ENCODE measurements around the gene TMEM170A.

GRCh38 chr16:75420987-75421819 lies 43.3 kb downstream of the TMEM170A start:
- TF ChIP-seq, protein P1, sequence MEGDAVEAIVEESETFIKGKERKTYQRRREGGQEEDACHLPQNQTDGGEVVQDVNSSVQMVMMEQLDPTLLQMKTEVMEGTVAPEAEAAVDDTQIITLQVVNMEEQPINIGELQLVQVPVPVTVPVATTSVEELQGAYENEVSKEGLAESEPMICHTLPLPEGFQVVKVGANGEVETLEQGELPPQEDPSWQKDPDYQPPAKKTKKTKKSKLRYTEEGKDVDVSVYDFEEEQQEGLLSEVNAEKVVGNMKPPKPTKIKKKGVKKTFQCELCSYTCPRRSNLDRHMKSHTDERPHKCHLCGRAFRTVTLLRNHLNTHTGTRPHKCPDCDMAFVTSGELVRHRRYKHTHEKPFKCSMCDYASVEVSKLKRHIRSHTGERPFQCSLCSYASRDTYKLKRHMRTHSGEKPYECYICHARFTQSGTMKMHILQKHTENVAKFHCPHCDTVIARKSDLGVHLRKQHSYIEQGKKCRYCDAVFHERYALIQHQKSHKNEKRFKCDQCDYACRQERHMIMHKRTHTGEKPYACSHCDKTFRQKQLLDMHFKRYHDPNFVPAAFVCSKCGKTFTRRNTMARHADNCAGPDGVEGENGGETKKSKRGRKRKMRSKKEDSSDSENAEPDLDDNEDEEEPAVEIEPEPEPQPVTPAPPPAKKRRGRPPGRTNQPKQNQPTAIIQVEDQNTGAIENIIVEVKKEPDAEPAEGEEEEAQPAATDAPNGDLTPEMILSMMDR (IDR thresholded peaks at IDR 0.05; ENCODE audit: poor library complexity) = no peak
- no peak for TF ChIP-seq EZH2phosphoT487 (IDR thresholded peaks at IDR 0.05; ENCODE audit: low read depth, severe bottlenecking, unreplicated experiment)
